ENCODE data around the gene RAB37.

Gene RAB37

DNA sequence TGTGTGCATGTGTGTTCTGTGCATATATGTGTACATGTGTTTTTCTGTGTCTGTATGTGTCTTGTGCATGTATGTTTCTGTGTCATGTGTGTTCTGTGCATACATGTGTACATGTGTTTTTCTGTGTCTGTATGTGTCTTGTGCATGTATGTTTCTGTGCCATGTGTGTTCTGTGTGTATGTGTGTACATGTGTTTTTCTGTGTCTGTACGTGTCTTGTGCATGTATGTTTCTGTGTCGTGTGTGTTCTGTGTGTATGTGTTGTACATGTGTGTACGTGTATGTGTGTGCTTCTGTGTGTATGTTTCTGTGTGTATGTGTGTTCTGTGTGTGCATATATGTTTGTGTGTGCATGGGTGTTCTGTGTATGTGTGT is 8.4 kb upstream of the RAB37 start:
- DNase-seq = no peak

GRCh38 chr17:74729368-74729767 is 7.7 kb upstream of the RAB37 start:
- DNase-seq = no peak

GRCh38 chr17:74729866-74730265 is 7.2 kb upstream of the RAB37 start:
- DNase-seq = no peak

- DNase-seq = no peak
These were observed 6.3 kb upstream of the RAB37 start for GRCh38 chr17:74730491-74731346.

GRCh38 chr17:74731347-74731605 is 5.8 kb upstream of the RAB37 start:
- no peak for DNase-seq

GRCh38 chr17:74732042-74732867 is 4.8 kb upstream of the RAB37 start:
- DNase-seq = no peak

GRCh38 chr17:74733365-74734122 is 3.5 kb upstream of the RAB37 start:
- no peak for DNase-seq

DNA sequence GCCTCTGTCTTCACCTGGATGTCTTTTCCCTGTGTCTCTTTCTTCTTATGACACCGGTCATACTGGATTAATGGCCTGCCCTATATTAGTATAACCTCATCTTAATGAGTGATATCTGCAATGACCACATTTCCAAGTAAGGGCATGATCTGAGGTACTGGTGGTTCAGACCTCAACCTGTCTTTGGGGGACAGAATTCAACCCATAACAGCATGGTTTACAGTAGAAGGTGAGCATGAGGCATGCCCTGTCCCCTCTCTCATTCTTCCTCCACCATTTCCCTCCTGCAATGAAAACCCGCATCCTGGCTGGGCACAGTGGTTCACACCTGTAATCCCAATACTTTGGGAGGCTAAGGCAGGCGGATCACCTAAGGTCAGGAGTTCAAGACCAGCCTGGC is 2.8 kb upstream of the RAB37 start:
- DNase-seq = no peak

DNA sequence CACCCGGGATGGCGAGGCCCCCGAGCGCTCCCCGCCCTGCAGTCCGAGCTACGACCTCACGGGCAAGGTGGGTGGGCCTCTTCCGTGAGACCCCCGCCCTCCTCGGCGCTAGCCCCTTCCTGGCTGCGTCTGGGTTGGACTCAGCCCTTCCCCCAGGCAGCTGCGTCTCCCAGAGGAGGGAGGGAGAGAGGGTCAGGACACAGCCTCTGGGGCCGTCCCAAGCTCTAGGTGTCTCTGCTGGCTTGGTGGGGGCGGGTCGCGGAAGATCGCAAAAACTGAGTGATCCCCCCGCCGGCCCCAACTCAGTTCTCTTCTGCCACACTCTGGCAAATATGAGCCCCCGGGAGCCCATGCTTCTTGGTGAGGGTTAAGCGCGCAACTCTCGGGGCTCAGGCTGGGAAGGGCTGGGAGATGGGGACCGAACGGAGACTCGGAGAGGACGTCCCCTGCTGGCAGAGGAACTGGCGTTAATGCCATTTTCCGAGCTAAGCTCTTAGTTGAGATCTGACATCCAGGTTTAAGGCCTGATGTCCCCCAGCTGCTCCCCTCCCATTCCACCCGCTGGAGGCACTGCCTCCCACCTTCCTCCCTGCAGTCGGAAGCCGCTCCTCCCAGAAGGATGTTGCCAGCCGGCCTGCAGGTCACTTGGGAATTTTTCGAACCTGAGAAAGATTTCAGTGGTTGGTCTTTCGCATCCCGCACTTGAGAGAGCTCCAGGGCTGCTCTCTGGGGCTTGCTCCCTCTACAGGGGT is 419 bp downstream of the RAB37 start:
- no peak for DNase-seq

GRCh38 chr17:74738051-74738996 is 1.3 kb downstream of the RAB37 start:
- DNase-seq = no peak

DNA sequence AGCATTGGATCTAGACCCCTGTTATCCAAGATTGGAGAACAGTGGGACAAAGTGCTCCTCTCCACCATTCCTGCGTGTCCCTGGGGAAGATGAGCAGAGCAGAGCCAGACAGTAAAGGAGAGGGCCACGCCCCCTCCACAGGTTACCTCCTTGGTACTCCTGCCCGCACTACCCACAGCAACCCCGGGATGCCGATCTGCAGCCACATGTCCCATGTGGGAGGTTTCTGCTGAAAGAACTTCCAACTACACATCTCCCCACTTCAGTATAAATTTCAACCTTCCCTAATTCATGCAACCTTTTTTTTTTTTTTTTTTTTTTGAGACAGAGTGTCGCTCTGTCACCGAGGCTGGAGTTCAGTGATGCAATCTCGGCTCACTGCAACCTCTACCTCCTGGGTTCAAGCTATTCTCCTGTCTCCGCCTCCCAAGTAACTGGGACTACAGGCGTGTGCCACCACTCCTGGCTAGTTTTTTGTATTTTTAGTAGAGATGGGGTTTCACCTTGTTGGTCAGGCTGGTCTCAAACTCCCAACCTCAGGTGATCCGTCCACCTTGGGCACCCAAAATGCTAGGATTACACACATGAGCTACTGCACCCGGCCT is 2.3 kb downstream of the RAB37 start:
- no peak for DNase-seq

DNA sequence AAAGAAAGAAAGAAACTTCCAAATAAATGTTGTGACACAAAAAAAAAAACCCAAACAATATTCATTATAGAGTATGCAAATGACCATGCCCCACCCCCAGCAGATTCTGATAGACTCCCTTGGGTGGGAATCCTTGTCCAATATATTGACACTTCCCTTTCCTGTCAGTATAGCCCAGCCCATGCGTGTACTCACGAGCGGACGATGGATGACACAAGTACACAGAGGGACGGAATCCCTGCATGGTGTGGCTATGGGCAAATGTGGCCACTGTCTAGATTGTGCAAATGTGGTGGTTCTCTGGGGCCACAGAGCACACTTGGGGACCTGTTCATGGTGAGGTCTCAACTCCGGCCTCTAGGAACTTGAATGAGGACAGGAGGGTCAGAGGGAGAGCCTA is 3.1 kb downstream of the RAB37 start:
- no peak for DNase-seq

DNA sequence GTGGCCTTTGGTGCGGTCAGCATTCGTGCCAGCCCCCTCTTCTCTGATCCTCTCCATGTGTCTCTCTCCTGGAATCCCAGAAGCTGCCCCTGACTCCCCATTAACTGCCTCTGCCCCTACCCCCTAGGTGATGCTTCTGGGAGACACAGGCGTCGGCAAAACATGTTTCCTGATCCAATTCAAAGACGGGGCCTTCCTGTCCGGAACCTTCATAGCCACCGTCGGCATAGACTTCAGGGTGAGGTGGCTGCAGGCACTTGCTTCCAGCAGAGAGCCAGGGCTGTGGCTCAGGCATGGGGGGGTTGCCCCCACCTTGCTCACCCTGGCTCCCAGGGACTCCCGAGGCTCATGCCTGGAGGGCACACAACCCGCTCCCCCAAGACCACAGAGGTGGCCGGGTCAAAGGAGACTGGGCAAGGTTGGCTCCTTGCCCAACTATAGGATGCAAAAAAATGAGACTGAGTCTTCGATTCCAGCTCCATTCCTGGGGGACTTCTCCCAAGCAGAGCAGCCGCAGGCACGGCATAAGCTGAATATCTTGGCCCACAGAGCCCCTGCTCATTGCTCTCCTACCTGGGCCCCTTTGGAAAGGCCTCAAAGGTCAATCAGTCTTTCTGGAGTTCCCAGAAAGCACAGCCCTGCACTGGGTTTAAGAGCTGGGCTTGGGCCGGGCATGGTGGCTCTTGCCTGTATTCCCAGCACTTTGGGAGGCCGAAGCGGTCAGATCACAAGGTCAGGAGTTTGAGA is 3.8 kb downstream of the RAB37 start:
- no peak for DNase-seq

DNA sequence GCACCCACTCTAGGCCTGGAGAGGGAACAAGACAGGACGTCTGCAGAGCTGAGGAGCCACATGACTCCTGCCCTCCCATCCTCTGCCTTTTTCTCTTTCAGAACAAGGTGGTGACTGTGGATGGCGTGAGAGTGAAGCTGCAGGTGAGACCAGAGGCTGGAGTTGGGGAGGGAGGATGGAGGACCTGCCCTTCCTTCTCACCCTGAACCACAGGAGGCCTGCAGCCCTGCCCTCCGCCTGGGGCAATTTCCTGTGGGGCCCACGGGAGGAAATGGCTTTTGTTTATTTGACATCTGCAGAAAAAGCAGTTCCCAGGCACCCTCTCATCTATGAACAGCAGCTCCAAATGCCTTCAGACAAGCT is 5.1 kb downstream of the RAB37 start:
- no peak for DNase-seq

- no peak for DNase-seq
These were observed 6.0 kb downstream of the RAB37 start for GRCh38 chr17:74742978-74743545.

GRCh38 chr17:74743755-74744154 is 6.7 kb downstream of the RAB37 start:
- no peak for DNase-seq

DNA sequence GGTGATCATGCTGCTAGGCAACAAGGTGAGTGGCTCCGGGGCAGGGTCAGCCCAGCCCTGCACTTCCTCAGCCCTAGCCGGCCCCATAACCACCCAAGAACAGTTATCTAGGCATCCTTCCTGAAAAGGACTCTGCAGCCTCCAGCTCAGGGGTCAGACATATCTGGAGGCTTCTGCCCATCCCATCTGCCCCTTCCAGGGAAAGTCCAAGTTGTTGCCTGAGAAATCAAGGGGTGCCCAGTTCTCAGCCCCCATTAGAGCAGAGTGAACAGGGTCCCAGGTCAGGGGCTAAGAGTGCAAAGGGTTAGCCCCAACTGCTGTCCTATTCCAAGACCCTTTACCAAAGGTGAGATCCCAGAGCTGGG is 7.3 kb downstream of the RAB37 start:
- no peak for DNase-seq

DNA sequence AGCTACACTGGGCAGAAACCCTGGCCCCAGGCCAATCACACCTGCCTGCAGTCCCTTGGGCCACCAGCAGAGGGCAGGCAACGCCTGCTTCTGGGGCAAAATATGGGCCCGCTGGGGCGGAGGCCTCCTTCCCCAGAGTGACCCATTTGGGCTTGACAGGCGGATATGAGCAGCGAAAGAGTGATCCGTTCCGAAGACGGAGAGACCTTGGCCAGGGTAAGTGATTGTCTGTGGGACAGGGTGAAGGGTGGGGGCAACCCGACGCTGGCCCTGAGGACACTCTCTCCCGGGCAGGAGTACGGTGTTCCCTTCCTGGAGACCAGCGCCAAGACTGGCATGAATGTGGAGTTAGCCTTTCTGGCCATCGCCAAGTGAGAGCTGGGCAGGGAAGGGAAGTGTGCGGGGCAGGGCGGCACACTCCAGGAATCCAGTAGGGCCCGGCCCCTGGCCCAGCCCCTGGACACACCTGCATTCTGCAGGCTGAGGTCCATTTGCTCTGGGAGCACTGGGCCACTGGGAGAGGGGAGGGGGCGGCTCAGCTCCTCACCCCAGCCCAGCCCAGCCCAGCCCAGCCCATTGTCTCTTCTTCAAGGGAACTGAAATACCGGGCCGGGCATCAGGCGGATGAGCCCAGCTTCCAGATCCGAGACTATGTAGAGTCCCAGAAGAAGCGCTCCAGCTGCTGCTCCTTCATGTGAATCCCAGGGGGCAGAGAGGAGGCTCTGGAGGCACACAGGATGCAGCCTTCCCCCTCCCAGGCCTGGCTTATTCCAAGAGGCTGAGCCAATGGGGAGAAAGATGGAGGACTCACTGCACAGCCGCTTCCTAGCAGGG is 7.9 kb downstream of the RAB37 start:
- no peak for DNase-seq

- DNase-seq = no peak
These were observed 8.6 kb downstream of the RAB37 start for GRCh38 chr17:74745548-74746177.

All from NCI-H1436 treated with DMSO at 0.1 percent for 48 hours (cell line).